PC-3 (cell line): ENCODE results near the gene THAP4. TPM values are rescaled to one million over a fixed set of nuclear protein-coding genes. Genes with fewer than 3 reads are reported as not detected.

ENCODE experiments used
- ATAC-seq: fragments of 200-7000 bp; cut with Tn5 transposase; 2 replicates; pipeline ENCODE4 v1.9.1; 2020; ENCODE audit warnings: mild to moderate bottlenecking, moderate library complexity
- BruUV-seq: library from RNA; stranded (reverse); fragments of 400-500 nt; replicated peaks from 2 replicates; lab custom pipeline; 2021; lab: Mats Ljungman, UMichigan
- CTCF ChIA-PET: fragments of 300-600 bp; sonication (Branson Sonifier 250); formaldehyde crosslinking; loops from one replicate; lab custom pipeline; 2022; ENCODE audit warnings: antibody characterized with exemption; lab: Charles Lee
- POLR2A ChIA-PET: fragments of 300-600 bp; sonication (Branson Sonifier 250); formaldehyde crosslinking; loops from one replicate; lab custom pipeline; 2022; ENCODE audit warnings: antibody characterized with exemption; ENCODE audit not compliant: unreplicated experiment; lab: Charles Lee
- DNase-seq: peaks from one replicate; pipeline ENCODE4 v3.0.0-alpha.2; 2015
- H2AFZ ChIP-seq: fragments of 300-600 bp; sonication (generic); 2 replicates; pipeline ENCODE4 v1.6.0; 2016; ENCODE audit warnings: antibody characterized with exemption, low read length
- H3F3A ChIP-seq: fragments of 300-600 bp; sonication (generic); one replicate; pipeline ENCODE4 v1.6.0; 2017; ENCODE audit warnings: antibody characterized with exemption, low read length, control low read depth, mild to moderate bottlenecking; ENCODE audit not compliant: unreplicated experiment
- H3K27ac ChIP-seq: fragments of 300-600 bp; sonication (generic); 2 replicates; pipeline ENCODE4 v1.5.1; 2016; ENCODE audit warnings: mild to moderate bottlenecking, low read length
- H3K27me3 ChIP-seq: fragments of 300-600 bp; sonication (generic); 2 replicates; pipeline ENCODE4 v1.6.1; 2016; ENCODE audit warnings: low read length, mixed read lengths
- H3K36me3 ChIP-seq: fragments of 300-600 bp; sonication (generic); 2 replicates; pipeline ENCODE4 v1.6.1; 2016; ENCODE audit warnings: low read depth, mixed run types, low read length, mixed read lengths
- H3K4me1 ChIP-seq: fragments of 300-600 bp; sonication (generic); 2 replicates; pipeline ENCODE4 v1.5.1; 2016; ENCODE audit warnings: low read length; ENCODE audit not compliant: insufficient read depth
- H3K4me2 ChIP-seq: fragments of 300-600 bp; sonication (generic); 2 replicates; pipeline ENCODE4 v1.6.0; 2016; ENCODE audit warnings: low read length
- H3K4me3 ChIP-seq: fragments of 300-600 bp; sonication (generic); 2 replicates; pipeline ENCODE4 v1.5.1; 2016; ENCODE audit warnings: mild to moderate bottlenecking, low read length, mixed read lengths
- H3K79me2 ChIP-seq: fragments of 300-600 bp; sonication (generic); 2 replicates; pipeline ENCODE4 v1.6.1; 2017; ENCODE audit warnings: low read length, mixed read lengths
- H3K9ac ChIP-seq: fragments of 300-600 bp; sonication (generic); 2 replicates; pipeline ENCODE4 v1.6.0; 2016; ENCODE audit warnings: mild to moderate bottlenecking, low read length
- H3K9me2 ChIP-seq: fragments of 300-600 bp; sonication (generic); replicated peaks from 2 replicates; pipeline ENCODE4 v1.6.1; 2016; ENCODE audit warnings: mixed run types, low read length, mixed read lengths
- H3K9me3 ChIP-seq: fragments of 300-600 bp; sonication (generic); 2 replicates; pipeline ENCODE4 v1.6.1; 2016; ENCODE audit warnings: low read length, mixed read lengths
- H4K20me1 ChIP-seq: fragments of 300-600 bp; sonication (generic); 2 replicates; pipeline ENCODE4 v1.6.1; 2016; ENCODE audit warnings: low read length, mixed read lengths
- CTCF ChIP-seq: fragments of 300-600 bp; sonication (generic); conservative IDR thresholded peaks from 2 replicates; pipeline ENCODE4 v1.5.1; 2017; ENCODE audit warnings: antibody characterized with exemption, low read depth, mild to moderate bottlenecking, low read length
- EZH2 ChIP-seq: fragments of 300-600 bp; sonication (generic); IDR thresholded peaks from one replicate; pipeline ENCODE4 v1.6.1; 2017; ENCODE audit warnings: antibody characterized with exemption, mild to moderate bottlenecking, low read length; ENCODE audit not compliant: unreplicated experiment
- EZH2phosphoT487 ChIP-seq: fragments of 300-600 bp; sonication (generic); IDR thresholded peaks from 2 replicates; pipeline ENCODE4 v1.6.1; 2018; ENCODE audit warnings: mild to moderate bottlenecking, antibody characterized with exemption, low read length, borderline replicate concordance
- intact Hi-C: fragments of 100-400 bp; cut with micrococcal nuclease; formaldehyde crosslinking; loops from 2 replicates; pipeline ENCODE4 v1.9.0; 2023
- total RNA-seq: library from RNA; depleted of rRNA; stranded (reverse); fragments of >200 nt; gene quantifications from 2 replicates; pipeline ENCODE4 v1.2.3, GENCODE V29; 2014

THAP4 gene
- total RNA-seq, 1 experiment from 2014 or later, result 75.1 TPM

- no peaks in the 10 kb centered on the region for H4K20me1 ChIP-seq
- BruUV-seq, result no TSS peak
- no peaks in the 10 kb centered on the region for H3K9me2 ChIP-seq
- no peak overlapping the region for H3K4me2 ChIP-seq
- H3F3A ChIP-seq, result no peaks in the 10 kb centered on the region
- ChIA-PET POLR2A (no interaction called here), CTCF (no interaction called here)
- peaks cover 29% of the 10 kb centered on the region for H3K4me1 ChIP-seq
- no peak overlapping the region for H3K4me3 ChIP-seq
- intact Hi-C loops, result no loop called here
- H2AFZ ChIP-seq, result no peak overlapping the region
- H3K79me2 ChIP-seq, result peaks cover 37% of the 10 kb centered on the region
- no peak overlapping the region for H3K9ac ChIP-seq
- DNase-seq (no peak), ATAC-seq (no peak; the same call in 1 of the 2 replicates)
- H3K27ac ChIP-seq, result no peak overlapping the region
- no peak for TF ChIP-seq CTCF
- no peak for TF ChIP-seq EZH2
- TF ChIP-seq EZH2phosphoT487, result no peak
- no peaks in the 10 kb centered on the region for H3K36me3 ChIP-seq
- H3K9me3 ChIP-seq, result no peaks in the 10 kb centered on the region
- H3K27me3 ChIP-seq, result no peaks in the 10 kb centered on the region
These were observed 72.2 kb downstream of the THAP4 start for GRCh38 chr2:241564596-241565410.

- Histone ChIP-seq H3K4me2 (no peak overlapping the region), H3K9me2 (no peaks in the 10 kb centered on the region), H3K9me3 (no peaks in the 10 kb centered on the region), H3F3A (no peaks in the 10 kb centered on the region), H3K79me2 (peaks cover 42% of the 10 kb centered on the region), H3K9ac (no peak overlapping the region), H4K20me1 (no peaks in the 10 kb centered on the region), H3K36me3 (no peaks in the 10 kb centered on the region), H3K4me1 (peaks cover 32% of the 10 kb centered on the region), H3K4me3 (no peak overlapping the region), H3K27ac (no peak overlapping the region), H2AFZ (no peak overlapping the region), H3K27me3 (no peaks in the 10 kb centered on the region)
- no peak for TF ChIP-seq CTCF
- TF ChIP-seq EZH2phosphoT487, result no peak
- TF ChIP-seq EZH2, result no peak
- CTCF ChIA-PET, result interaction anchor here (0.6 kb wide), 1 partner anchor 31 kb away, joined by 3 read pairs; no protein-coding TSS in a partner anchor
- DNase-seq (no peak), ATAC-seq (no peak)
- POLR2A ChIA-PET, result no interaction called here
- no TSS peak for BruUV-seq
- intact Hi-C loops, result no loop called here
These were observed 72.9 kb downstream of the THAP4 start for GRCh38 chr2:241563981-241564595.

GRCh38 chr2:241563571-241563980 lies 73.4 kb downstream of the THAP4 start:
- Histone ChIP-seq H3K27ac (no peak overlapping the region), H3F3A (no peaks in the 10 kb centered on the region), H2AFZ (no peak overlapping the region), H3K27me3 (no peaks in the 10 kb centered on the region), H3K4me1 (peaks cover 32% of the 10 kb centered on the region), H3K9me2 (no peaks in the 10 kb centered on the region), H4K20me1 (no peaks in the 10 kb centered on the region), H3K9me3 (no peaks in the 10 kb centered on the region), H3K36me3 (no peaks in the 10 kb centered on the region), H3K4me2 (no peak overlapping the region), H3K4me3 (no peak overlapping the region), H3K79me2 (peaks cover 42% of the 10 kb centered on the region), H3K9ac (no peak overlapping the region)
- no peak for TF ChIP-seq EZH2
- TF ChIP-seq CTCF, result no peak
- TF ChIP-seq EZH2phosphoT487, result no peak
- BruUV-seq, result no TSS peak
- ChIA-PET POLR2A (no interaction called here), CTCF (interaction anchor here (0.6 kb wide), 1 partner anchor 32 kb away, joined by 3 read pairs; no protein-coding TSS in a partner anchor)
- no peak for DNase-seq
- no peak for ATAC-seq
- intact Hi-C loops, result no loop called here
